D721Med (cell line): ENCODE measurements around the gene PRMT5.
"Not testable (repeated sequence)": the region's sequence is repeated elsewhere in the genome, so short reads cannot be mapped to it uniquely, and the experiment has no call there.

Experiments
- DNase-seq: peaks from one replicate; pipeline ENCODE4 v3.0.0; 2011; ENCODE audit warnings: low spot score; ENCODE audit not compliant: insufficient read length
- FAIRE-seq: peaks from 2 replicates; lab custom pipeline; 2011; peaks lifted over from hg19 to GRCh38; lab: Jason Lieb, UNC
- CTCF ChIP-seq: IDR thresholded peaks from 2 replicates; pipeline ENCODE4 v1.5.1; 2012; ENCODE audit warnings: mild to moderate bottlenecking, control low read depth; ENCODE audit not compliant: insufficient read depth; ENCODE audit errors: missing control alignments

PRMT5 gene

GRCh38 chr14:22955702-22956569, 26.8 kb upstream of the PRMT5 start:
- no peak for TF ChIP-seq CTCF
- DNase-seq (no peak), FAIRE-seq (no peak)

- no peak for TF ChIP-seq CTCF
- DNase-seq (no peak), FAIRE-seq (no peak)
These were observed 23.2 kb upstream of the PRMT5 start for GRCh38 chr14:22952418-22952817.

- DNase-seq, FAIRE-seq: not testable (repeated sequence)
These were observed 22.6 kb upstream of the PRMT5 start for GRCh38 chr14:22951795-22952194.

- FAIRE-seq = no peak
- TF ChIP-seq CTCF = no peak
- no peak for DNase-seq
These were observed 16.5 kb upstream of the PRMT5 start for GRCh38 chr14:22945642-22946041.

- no peak for TF ChIP-seq CTCF
- DNase-seq (no peak), FAIRE-seq (no peak)
These were observed 10.5 kb upstream of the PRMT5 start for GRCh38 chr14:22939684-22940083.

GRCh38 chr14:22935156-22935555, 6.0 kb upstream of the PRMT5 start:
- FAIRE-seq = no peak
- no peak for TF ChIP-seq CTCF

GRCh38 chr14:22932146-22932545, 3.0 kb upstream of the PRMT5 start:
- no peak for TF ChIP-seq CTCF
- no peak for FAIRE-seq
- no peak for DNase-seq

More at GRCh38 chr14:22935156-22935555, 6.0 kb upstream of the PRMT5 start:
- DNase-seq = no peak
